ES-I3 (cell line): ENCODE data around the gene SLC6A18.
"Not testable (repeated sequence)": the region's sequence is repeated elsewhere in the genome, so short reads cannot be mapped to it uniquely, and the experiment has no call there.

Experiments used
- H3K36me3 ChIP-seq: 2 replicates; pipeline ENCODE4 v1.6.1; 2013; ENCODE audit warnings: mild to moderate bottlenecking, low read length, control low read depth, moderate library complexity; ENCODE audit not compliant: insufficient read depth
- H3K4me1 ChIP-seq: 2 replicates; pipeline ENCODE4 v1.6.1; 2013; ENCODE audit warnings: mild to moderate bottlenecking, control low read depth, low read length; ENCODE audit not compliant: insufficient read depth
- H3K9ac ChIP-seq: 2 replicates; pipeline ENCODE4 v1.6.1; 2013; ENCODE audit warnings: low read depth, mild to moderate bottlenecking, low read length, moderate library complexity
- H3K9me3 ChIP-seq: 2 replicates; pipeline ENCODE4 v1.6.1; 2013; ENCODE audit warnings: mild to moderate bottlenecking, low read length, moderate library complexity; ENCODE audit not compliant: control insufficient read depth, insufficient read depth

The SLC6A18 gene

DNA sequence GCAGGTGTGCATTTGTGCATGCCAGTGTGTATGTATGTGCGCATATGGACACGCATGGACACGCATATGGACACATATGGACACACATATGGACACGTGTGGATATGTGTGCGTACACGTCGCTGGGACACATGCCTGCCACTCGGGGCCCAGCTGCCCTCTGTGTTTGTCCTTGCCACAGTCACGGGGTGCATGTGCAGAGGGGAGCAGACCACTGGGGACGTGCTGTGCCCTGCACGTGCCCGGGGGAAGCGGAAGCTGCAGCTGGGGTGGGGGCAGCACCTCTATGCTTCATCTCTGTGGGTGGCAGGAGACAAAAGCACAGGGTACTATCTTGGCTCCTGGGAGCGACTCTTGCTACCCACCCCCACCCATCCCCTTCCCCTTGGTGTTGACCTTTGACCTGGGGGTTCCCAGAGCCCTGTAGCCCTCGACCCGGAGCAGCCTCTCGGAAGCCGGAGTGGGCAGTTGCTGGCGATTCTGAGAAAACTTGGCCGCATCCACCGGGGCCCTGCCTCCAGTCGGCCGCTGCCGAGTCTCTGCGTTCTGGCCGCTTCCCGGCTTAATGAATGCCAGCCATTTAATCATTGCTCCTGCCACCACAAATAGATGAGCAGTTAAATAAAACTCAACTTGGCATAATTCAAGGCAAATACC, 2.4 kb upstream of the SLC6A18 start:
- H3K36me3 ChIP-seq = no peaks in the 10 kb centered on the region
- H3K4me1 ChIP-seq = 0 out of 2 replicates have a peak, but pooled peaks cover 3% of the 10 kb centered on the region
- H3K9me3 ChIP-seq = no peaks in the 10 kb centered on the region
- H3K9ac ChIP-seq = no peak overlapping the region

DNA sequence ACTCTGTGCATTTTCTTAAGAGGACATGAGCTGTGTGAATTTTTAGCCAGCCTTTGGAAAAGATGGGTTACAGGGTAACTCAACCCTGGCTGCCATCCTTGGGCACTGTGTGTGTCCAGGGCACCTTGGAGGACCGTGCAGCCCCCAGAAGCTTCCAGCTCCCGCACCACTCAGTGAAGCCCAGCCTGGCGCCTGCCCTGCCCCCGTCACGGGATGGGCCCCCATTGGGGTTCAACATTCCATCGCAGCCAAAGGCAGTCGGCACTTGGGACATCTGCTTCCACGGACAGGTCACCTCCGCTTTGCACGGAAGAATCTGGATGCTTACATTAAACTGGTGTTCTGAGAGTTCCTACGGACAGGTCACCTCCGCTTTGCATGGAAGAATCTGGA, 1.9 kb upstream of the SLC6A18 start:
- Histone ChIP-seq H3K36me3 (no peaks in the 10 kb centered on the region), H3K9ac (no peak overlapping the region), H3K4me1 (0 out of 2 replicates have a peak, but pooled peaks cover 3% of the 10 kb centered on the region), H3K9me3 (no peaks in the 10 kb centered on the region)

DNA sequence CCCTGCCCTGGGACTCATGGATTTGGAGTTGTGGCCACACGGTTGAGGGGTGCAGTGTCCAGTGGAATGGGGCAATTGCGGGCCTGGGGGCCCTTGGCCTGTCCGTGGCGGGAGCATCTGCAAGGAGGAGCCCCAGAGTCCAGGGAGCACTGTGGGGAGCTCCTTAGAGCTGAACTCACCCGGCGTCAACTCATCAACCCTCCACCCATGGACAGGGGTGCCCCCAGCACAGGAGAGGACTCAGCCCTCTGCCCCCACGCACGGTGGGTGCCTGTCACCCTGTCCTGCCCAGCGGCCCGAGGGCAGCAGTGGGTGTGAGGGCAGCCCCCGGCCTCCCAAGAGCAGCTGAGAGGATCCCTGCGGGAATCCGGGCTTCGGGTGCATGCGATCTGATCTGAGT, 550 bp upstream of the SLC6A18 start:
- no peak overlapping the region for H3K9ac ChIP-seq
- no peaks in the 10 kb centered on the region for H3K9me3 ChIP-seq
- H3K36me3 ChIP-seq = no peaks in the 10 kb centered on the region
- 0 out of 2 replicates have a peak, but pooled peaks cover 3% of the 10 kb centered on the region for H3K4me1 ChIP-seq

DNA sequence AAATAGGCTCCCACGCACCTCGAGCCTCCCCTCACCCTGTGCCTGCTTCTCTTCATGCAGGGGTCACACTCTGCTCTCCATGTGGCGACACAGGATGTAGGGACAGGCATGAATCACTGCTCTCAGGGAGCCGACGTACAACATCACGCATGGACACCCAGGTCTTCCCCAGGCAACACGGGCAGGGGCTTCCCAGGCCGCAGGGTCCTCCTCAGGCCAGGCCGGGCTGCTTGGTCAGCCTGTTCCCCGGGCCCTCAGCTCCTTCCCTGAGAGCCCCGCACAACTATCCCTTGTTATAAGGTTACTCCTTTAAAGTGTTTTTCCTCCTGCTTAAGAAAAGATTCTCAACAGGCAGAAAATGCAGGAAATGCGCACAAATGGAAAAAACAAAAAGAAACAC, 1.1 kb downstream of the SLC6A18 start:
- H3K4me1 ChIP-seq = 0 out of 2 replicates have a peak, but pooled peaks cover 3% of the 10 kb centered on the region
- H3K36me3 ChIP-seq = no peaks in the 10 kb centered on the region

DNA sequence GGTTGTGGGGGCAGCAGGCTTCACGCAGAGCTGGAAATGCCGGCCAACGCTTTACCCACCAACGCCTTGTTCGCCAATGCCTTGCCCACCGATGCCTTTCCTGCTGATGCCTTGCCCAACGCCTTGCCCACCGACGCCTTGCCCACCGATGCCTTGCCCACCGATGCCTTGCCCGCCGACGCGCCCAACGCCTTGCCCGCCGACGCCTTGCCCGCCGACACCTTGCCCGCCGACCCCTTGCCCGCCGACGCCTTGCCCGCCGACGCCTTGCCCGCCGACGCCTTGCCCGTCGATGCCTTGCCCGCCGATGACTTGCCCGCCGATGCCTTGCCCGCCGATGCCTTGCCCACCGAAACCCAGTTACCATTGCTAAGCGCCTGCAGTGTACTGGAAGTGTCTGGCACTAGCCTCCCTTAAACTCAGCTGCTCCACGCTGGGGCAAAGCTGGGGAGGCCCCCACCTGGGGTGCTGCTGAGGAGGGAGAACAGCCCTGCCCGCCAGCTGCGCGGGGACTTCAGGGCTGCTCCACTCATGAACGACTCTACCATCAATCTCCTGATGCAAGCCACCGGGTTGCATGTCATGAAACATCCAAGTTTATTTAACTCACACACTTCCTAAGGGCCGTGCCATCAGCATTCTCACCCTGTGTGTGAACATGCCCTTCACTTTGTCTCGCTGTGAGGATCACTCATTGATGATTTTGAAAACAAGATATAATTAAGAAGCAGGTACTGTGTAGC, 1.8 kb downstream of the SLC6A18 start:
- Histone ChIP-seq H3K4me1 (0 out of 2 replicates have a peak, but pooled peaks cover 3% of the 10 kb centered on the region), H3K9ac (no peak overlapping the region), H3K36me3 (no peaks in the 10 kb centered on the region), H3K9me3 (no peaks in the 10 kb centered on the region)

More for the DNA sequence above, 1.1 kb downstream of the SLC6A18 start:
- Histone ChIP-seq H3K9me3 (no peaks in the 10 kb centered on the region), H3K9ac (no peak overlapping the region)

DNA sequence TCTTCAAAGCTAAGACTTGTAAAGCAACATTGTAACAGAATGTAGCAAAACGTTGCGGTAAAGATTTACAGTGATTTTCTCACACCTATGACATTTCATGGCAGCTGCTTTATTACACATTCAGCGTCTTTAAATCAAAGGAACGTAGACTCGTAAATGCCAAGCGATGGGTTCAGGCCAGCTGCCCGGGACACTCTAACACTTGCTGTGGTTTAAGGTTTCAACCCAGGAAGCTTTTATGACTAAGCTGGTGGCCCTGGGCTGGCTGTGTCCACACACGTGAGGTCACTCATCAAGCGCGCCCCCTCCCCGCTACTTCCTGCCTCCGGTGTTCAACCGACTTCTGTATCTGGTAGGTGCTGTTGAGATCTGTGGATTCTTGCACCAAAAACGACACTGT, 2.5 kb downstream of the SLC6A18 start:
- Histone ChIP-seq H3K36me3 (no peaks in the 10 kb centered on the region), H3K4me1 (0 out of 2 replicates have a peak, but pooled peaks cover 3% of the 10 kb centered on the region), H3K9me3 (no peaks in the 10 kb centered on the region), H3K9ac (no peak overlapping the region)

DNA sequence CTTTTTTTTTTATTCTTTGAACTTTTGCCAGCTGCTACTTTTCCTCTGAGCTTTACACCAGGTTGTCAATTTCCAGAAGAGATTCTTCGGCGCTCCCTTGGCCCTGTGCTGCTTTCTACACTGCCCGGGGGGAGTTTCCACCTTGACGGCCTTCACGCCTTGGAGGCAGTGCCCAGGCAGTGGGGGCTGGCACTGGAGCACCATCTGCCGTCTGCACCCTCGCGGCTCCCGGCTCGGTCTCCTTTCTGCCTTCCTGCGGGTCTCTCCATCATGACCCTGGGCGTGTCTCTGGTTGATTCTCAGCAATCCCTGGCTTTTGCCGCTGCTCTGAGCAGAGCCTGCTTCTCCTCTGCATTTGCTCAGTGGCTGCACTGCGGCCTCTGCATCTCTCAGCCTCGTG, 2.9 kb downstream of the SLC6A18 start:
- Histone ChIP-seq H3K9me3 (no peaks in the 10 kb centered on the region), H3K36me3 (no peaks in the 10 kb centered on the region), H3K9ac (no peak overlapping the region), H3K4me1 (0 out of 2 replicates have a peak, but pooled peaks cover 3% of the 10 kb centered on the region)

DNA sequence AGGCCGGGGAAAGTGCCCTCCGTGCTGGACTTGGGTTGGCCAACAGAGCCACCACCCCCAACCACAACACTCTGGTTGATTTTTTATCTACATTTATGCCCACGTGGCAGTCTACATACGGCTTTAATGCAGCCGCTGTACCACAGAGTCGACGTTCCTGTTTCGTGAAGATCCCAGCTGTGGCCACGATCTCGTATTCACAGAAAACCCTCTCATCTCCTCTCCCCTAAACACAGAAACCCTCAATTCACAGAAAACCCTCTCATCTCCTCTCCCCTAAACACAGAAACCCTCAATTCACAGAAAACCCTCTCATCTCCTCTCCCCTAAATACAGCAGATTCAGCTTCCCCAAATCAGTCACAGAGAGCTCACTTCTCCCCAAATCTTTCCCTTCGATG, 3.8 kb downstream of the SLC6A18 start:
- H3K4me1 ChIP-seq, H3K9me3 ChIP-seq, H3K36me3 ChIP-seq, H3K9ac ChIP-seq: not testable (repeated sequence)

DNA sequence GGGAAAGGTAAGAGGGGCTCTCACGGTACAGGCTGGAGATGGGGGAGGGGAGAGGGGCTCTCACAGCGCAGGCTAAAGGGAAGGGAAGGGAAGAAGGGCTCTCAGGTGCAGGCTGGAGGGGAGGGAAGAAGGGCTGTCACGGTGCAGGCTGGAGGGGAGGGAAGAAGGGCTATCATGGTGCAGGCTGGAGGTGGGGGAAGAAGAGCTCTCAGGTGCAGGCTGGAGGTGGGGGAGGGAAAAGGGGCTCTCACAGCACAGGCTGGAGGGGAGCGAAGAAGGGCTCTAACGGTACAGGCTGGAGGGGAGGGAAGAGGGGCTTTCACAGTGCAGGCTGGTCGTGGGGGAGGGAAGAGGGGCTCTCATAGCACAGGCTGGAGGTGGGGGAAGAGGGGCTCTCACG, 4.6 kb downstream of the SLC6A18 start:
- H3K9me3 ChIP-seq = no peaks in the 10 kb centered on the region
- H3K4me1 ChIP-seq = 0 out of 2 replicates have a peak, but pooled peaks cover 3% of the 10 kb centered on the region
- H3K36me3 ChIP-seq = no peaks in the 10 kb centered on the region
- no peak overlapping the region for H3K9ac ChIP-seq

DNA sequence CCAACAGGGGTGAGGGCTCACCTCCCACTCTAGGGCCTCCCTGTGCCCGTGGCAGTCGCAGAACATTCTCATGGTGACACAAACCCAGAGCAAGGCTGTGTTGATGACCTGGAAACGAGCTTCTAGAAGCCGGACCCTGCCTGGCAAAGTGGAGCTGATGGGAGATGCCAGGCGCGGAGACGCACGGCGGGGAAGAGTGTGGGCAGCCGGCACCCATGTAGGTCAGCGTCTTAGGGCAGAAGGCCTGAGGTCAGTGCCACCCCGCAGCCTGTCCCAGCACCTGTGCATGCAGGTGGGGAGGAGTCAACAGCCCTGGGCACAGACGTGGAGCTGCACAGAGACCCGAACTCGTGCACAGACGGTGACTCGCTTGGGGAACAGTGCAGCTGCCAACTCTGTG, 5.4 kb downstream of the SLC6A18 start:
- H3K9ac ChIP-seq = no peak overlapping the region
- no peaks in the 10 kb centered on the region for H3K9me3 ChIP-seq
- 0 out of 2 replicates have a peak, but pooled peaks cover 3% of the 10 kb centered on the region for H3K4me1 ChIP-seq
- no peaks in the 10 kb centered on the region for H3K36me3 ChIP-seq

DNA sequence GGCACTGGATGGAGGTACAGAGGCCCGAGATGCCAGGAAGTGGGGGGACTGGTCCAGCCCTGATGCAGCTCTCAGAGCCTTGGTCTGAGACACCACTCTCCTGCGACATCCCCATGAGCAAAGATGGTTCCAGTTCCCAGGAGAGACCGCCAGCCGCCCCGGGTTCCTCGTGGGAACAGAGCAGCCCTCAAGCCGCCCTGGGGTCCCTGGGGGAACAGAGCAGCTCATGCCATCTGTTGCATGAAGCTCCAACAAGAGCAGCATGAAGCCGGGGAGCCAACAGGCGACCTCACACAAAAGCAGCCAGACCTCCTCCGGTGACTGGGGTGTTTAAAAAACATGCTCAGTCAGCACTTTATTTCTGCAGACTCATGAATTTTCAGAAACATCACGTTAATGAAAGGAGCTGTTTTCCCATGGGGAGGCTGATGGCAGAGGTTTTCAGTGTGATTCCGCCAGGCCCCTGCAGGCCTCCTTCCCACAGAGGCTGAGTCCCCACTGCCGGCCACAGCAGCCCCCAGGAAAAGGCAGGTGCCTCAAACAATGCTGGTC, 6.2 kb downstream of the SLC6A18 start:
- H3K36me3 ChIP-seq = no peaks in the 10 kb centered on the region
- no peaks in the 10 kb centered on the region for H3K4me1 ChIP-seq
- H3K9ac ChIP-seq = no peak overlapping the region
- H3K9me3 ChIP-seq = no peaks in the 10 kb centered on the region

DNA sequence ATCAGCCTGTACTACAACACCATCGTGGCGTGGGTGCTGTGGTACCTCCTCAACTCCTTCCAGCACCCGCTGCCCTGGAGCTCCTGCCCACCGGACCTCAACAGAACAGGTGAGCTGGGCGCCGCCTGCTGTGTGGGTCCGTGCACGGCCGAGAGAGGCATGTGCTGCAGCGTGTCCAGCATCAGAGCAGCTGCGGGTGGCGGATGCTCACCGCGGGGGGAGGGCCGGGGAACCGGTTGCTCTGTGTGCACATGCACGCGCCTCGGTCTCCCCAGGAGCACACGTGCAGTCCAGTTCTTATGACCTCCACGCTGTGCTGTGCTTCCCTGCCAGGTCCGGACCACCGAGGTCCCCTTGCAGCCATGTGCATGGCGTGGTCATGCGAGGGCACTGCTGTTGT, 7.6 kb downstream of the SLC6A18 start:
- Histone ChIP-seq H3K36me3 (no peaks in the 10 kb centered on the region), H3K9me3 (no peaks in the 10 kb centered on the region), H3K9ac (no peak overlapping the region), H3K4me1 (no peaks in the 10 kb centered on the region)

DNA sequence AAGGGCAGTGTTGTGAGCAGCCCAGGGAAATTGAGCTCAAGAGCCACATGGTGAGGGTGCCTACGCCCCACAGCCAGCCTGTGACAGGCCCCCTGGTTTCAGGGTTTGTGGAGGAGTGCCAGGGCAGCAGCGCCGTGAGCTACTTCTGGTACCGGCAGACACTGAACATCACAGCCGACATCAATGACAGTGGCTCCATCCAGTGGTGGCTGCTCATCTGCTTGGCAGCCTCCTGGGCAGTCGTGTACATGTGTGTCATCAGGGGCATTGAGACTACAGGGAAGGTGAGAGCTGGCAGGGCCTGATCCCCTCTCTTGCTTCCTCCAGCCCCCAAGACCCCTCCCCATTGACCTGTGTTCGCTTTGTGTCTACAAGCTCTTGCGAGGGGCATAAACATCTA, 10.2 kb downstream of the SLC6A18 start:
- Histone ChIP-seq H3K36me3 (no peaks in the 10 kb centered on the region), H3K9ac (no peak overlapping the region), H3K4me1 (no peaks in the 10 kb centered on the region), H3K9me3 (no peaks in the 10 kb centered on the region)

DNA sequence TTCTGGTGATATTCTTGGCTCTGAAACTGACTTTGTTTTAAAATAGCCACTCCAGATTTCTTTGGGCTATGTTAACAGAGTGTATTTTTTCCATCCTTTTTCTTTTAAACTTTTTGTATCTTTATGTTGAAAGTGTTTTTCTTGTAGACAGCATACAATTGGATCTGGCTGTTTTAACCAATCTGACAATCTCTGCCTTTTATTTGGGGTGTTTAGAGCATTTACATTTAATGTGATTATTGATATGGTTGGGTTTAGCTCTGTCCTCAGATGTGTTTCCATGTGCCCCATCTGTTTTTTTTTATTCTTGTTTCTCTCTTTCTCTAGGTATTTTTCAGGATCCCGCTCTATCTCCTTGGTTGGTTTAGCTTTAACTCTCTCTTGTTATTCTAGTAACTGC, 10.7 kb downstream of the SLC6A18 start:
- Histone ChIP-seq H3K9me3 (no peaks in the 10 kb centered on the region), H3K36me3 (no peaks in the 10 kb centered on the region), H3K9ac (no peak overlapping the region), H3K4me1 (no peaks in the 10 kb centered on the region)
